Endometrial microvascular endothelial cells (primary cell): Measurements from ENCODE around the gene CDCA3. TPM values are rescaled to one million over a fixed set of nuclear protein-coding genes. Genes with fewer than 3 reads are reported as not detected.
"Not testable (repeated sequence)": the region's sequence is repeated elsewhere in the genome, so short reads cannot be mapped to it uniquely, and the experiment has no call there.

Experiments used
- in situ Hi-C: cut with HindIII; loops from 2 replicates; pipeline ENCODE4 v1.10.0; 2017; ENCODE audit warnings: low sequenced_read_pairs, low pct_unique_long_range_greater_than_20kb; ENCODE audit errors: inconsistent ontology term
- total RNA-seq: library from RNA; depleted of rRNA; stranded (reverse); fragments of >200 nt; gene quantifications from one replicate; pipeline ENCODE4 v1.2.3, GENCODE V29; 2015; ENCODE audit errors: inconsistent ontology term

CDCA3 gene
- total RNA-seq, 1 donor from 2014 or later, result 50.0 TPM

DNA sequence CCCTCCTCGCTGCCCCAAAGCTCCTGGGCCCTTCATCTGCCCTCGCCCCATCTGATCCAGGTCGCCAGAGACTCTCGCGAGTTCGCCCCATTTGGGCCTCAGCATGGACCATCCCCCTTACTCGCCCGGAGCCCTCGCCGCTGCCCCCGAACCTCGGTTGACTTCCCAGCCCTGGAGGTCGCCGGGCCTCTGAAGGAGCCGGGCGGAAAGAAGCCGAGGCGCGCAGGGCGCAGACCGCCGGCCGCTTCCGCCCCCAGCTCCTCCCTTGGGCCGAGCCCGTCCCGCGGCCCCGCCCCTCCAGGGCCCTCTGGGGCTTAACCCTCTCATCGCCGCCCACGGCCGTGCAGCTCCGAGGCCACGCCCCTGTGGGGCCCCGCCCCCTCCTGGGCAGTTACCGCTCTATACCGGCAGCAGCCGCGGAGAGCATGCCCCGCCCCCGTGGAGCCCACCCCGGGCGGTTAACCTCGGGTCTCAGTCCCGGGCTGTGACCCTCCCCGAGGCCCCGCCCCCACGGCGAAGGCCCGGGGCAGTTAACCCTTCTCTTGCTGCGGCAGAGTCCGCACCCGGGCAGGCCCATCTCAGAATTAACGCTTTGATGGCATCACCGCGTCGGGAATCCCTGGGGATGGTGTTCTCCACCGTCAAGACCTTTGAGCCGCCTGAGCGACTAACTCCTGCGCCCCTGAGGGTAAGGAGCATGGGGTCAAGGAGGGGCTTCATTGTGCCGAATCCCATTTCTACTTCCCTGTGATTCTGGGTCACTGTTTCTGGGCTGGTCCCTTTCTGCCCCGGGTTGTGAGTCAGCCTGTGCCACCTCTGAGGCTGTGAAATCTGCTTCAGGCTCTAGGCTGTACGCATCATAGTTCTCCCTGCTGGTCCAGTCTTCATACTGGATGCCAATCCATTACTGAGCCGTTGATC is 22.3 kb upstream of the CDCA3 start, which contains the start of gene SPSB2:
SPSB2 (minus strand) TSS at position 210 of the 921 bp plus-strand sequence. CDS start 402 bp downstream, outside the sequence.
- in situ Hi-C loops, result no loop called here

DNA sequence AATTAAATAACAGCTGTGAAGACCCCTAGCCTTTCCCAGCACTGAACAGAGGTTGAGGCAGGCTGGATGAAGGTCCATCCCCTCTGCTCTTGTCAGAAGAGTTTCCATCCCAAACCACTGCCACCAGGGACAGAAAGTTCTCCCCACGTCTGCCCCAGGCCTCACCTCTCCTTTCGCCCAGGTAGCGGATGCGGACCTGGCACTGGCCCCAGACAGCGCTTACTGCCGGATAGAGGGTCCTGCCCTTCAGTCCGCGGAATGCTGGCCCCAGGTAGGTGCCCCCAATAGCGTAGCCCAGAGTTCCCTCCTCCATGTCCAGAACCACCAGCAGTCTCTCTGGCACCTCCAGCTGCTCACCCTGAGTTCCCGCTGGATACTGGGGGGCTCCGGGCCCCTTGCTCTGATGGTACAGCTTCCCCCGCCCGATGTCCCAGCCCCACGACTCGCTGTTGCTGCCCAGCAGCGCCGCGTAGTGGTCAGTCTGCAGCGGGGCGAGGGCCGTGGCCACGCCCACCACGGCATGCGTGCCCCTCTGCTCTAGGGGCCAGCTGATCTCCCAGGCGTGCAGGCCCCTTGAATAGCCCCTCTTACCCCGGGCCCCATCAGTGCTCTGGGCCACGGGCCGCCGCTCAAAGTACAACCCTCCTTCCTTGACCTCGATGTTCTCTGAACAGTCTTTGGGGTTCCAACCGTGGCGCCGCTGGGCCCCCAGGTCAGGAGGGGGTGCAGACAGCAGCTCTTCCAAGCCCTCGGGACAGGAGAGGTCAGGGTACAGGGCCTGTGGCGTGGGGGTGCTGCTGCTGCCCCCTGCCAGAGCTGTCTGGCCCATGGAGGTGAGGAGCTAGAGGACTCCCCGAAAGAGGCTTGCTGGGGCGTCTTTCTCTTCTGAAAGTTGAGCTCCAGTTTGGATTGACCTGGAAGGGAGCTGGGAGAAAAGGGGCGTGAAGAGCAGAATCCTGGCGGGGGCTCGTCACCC is 21.3 kb upstream of the CDCA3 start:
- in situ Hi-C loops, result no loop called here

DNA sequence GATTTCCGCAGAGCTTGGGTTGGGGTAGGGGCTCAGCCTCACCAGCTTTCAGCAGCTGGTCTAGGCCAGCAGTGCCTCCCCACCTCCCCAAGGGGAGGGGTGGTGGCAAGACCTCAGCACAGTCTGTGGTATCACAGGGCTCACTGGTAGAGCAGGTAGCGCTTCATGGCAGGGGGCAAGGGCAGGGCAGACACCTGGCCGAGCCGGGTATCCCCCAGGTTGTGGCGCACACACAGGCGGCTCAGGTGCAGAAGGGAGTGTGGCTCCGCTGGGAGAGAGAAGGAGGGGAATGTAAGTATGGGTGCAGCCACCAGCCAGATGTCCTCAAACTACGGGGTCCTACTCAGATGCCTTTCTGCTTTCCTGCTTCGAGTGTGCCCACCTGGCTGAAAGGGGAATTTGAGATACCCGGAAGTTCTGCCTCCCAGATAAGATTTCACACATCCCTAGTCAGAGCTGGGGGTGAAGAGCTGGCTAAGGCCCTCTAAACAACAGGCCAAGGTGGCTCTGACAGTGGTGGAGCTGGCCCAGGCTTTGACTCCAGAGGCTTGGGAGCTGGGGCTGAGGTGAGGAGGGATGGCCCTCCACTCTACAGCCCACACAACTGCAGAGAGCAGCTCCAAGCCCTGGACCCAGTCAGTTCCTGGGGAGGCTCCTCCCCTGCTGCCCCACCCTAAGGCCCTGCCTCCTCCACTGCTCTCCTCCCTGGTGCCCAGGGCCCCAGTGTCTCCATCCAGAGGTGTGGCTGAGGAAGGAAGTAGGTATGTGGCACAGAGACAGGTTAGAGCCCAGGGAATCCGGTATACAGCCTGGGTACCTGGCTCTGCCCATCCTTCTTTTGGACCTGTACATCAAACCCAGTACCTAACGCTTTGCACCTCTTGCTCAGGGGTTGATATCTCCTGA is 20.2 kb upstream of the CDCA3 start:
- in situ Hi-C loops, result no loop called here

GRCh38 chr12:6870304-6870703 is 19.2 kb upstream of the CDCA3 start:
- in situ Hi-C loops, result not testable (repeated sequence)

- in situ Hi-C loops, result no loop called here
Measured at GRCh38 chr12:6869049-6870021, 18.2 kb upstream of the CDCA3 start.

DNA sequence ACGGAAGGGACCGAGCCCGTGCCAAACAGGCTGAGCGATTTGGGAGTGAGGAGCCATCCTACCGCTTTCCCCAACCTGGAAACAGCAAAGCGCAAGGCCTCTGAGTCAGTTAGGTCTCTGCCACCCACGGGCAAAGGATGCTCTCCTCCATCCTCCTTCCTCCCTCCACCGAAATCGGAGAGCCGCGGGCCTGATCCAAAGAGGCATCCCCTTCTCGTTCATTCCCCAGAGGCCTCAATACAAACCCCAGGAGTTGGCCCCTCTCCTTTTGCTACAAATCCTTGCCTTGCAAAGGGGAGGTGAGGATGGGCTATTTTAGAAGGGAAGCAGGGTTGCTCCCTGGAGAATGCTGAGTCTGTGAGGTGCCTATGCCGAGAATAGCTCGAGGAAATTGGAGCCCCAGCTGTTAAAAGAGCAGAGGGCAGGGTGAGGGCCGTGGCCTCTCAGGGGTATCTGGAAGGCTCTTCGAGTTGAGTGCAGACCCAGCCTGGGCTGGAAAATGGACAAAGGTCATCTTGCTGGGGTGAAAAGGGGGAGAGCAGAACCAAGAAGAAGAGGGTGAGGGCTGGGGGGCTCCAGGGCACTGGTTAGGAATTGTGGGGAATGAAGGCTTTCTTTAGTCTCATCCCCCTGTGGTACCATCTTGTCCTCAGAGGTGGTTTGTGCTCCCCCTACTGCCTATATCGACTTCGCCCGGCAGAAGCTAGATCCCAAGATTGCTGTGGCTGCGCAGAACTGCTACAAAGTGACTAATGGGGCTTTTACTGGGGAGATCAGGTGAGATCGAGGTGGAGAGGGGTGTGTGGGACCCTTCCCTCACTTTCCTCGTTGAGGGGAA is 17.3 kb upstream of the CDCA3 start:
- in situ Hi-C loops, result no loop called here

DNA sequence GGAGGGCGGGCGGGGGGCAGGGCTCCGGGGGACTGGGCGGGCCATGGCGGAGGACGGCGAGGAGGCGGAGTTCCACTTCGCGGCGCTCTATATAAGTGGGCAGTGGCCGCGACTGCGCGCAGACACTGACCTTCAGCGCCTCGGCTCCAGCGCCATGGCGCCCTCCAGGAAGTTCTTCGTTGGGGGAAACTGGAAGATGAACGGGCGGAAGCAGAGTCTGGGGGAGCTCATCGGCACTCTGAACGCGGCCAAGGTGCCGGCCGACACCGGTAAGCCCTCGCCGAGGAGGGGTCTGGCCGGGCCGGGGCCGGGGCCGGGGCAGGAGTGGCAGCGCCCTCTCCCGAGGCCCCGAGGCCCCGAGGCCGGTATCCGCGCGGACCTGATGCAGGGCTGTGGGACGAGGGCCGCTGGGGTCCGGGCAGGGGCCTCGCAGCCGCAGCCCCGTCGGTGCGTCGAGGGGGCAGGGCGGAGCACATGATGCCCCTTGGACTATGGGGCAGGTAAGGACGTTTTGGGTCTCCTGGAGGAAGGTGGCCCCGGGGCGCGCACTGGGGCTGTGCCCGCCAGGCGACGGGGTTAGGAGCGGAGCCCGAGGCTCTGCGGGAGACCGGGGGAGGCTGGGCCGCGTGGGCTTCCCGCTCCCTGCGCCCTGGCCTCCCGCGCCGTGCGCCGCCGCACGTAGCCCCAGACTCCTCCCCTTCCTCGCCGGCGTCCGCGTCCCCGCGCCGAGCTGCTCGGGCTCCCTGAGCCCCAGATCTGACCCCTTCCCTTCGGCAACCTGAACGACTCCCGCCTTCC is 16.5 kb upstream of the CDCA3 start, which contains the start of gene TPI1:
TPI1 (plus strand) TSS at position 119 of the 798 bp plus-strand sequence; CDS start at position 155, 36 bp downstream.
- in situ Hi-C loops, result no loop called here

DNA sequence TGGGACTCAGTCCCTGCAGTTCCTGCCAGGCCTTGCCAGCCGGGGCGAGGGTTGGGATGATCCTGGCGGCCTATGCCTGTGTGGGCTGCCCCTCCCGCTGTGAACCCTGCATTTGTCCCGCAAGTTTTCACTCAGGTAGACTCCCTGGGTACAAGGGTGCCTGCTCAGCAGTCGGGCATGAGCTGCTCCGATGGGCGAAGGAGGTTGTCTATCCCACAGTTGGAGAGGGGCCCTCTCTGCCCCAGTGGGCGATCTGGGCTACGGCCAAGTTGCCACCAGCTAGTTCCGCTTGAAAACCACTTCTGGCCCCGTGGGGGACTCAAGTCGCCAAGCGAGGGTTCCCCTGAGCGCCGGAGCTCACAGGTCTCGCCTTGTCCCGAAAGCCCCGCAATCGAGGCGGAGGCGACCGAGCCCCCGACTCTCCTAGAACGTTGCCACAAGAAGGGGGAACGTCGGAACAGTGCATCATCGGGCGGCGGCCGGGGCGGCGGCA is 15.9 kb upstream of the CDCA3 start:
- in situ Hi-C loops, result no loop called here

DNA sequence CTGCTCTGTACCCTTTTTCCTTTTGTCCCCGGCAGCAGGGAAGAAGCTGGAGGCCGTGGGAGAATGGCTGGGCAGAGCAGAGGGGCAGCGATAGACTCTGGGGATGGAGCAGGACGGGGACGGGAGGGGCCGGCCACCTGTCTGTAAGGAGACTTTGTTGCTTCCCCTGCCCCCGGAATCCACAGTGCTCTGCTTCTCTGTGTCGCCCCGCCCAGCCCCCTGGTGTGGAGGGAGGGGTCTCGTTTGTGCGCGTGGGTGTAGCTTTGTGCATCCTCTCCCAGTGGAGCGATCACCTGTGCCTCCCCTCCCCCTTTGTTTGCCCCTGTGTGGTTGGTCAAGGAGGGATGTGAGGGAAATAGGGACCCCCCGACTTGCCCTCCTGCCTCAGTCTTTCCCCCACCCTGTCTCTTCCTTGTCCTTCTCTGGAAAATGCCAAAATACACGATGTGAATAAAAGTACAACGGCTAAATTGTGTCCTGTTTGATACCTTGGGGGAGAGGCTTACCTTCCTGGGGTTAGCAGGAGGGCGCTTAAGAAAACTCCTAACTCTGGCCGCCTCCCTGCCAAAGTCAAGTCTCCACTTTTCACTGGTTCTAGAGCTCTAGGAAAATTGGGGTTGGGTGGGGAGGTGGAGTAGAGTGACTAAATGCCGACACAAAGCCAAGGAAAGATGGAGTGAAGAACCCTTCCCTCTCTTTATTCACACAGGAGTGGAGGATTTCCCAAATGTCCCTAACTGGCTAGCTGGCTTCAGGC is 15.3 kb upstream of the CDCA3 start:
- in situ Hi-C loops, result no loop called here

DNA sequence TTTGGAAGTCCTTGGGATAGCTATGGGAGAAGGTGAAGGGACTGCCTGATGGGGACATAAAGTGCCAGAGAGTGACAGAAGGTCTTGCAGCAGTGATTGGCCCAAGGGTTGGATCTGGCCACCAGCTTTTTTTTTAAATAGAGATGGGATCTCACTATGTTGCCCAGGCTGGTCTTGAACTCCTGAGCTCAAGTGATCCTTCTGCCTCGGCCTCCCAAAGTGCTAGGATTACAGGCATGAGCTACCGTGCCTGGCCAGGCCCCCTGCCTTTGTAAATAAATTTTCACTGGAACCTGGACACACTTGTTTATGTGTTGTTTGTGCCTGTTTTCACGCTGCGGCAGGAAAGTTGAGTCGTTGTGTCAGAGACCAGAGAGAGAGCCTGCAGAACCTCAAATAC is 14.2 kb upstream of the CDCA3 start:
- in situ Hi-C loops, result not testable (repeated sequence)

DNA sequence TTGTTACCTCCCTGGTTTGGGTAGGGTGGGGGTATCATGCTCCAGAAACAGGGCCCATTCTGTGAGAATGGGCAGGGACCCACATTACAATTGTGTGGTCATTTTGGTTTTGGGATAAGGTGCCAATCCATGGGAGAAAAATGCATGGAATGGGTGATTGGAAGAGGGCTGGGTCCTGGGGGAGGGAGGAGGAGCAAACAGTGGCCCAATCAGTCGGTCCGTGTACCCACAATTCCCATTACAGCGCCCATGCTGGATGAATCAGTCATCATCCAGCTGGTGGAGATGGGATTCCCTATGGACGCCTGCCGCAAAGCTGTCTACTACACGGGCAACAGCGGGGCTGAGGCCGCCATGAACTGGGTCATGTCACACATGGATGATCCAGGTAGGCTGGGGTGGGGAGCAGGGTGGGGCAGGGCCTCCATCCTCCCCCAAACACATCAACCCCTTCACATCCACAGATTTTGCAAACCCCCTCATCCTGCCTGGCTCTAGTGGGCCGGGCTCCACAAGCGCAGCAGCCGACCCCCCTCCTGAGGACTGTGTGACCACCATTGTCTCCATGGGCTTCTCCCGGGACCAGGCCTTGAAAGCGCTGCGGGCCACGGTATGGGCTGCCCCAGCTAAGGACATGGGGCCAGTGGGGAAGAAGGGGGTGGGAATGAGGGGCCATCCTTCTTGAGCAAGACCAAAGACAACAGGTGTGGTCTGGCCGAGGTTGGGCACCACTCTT is 12.7 kb upstream of the CDCA3 start:
- in situ Hi-C loops, result no loop called here

- in situ Hi-C loops, result no loop called here
Measured at GRCh38 chr12:6863033-6863432, 11.9 kb upstream of the CDCA3 start.

DNA sequence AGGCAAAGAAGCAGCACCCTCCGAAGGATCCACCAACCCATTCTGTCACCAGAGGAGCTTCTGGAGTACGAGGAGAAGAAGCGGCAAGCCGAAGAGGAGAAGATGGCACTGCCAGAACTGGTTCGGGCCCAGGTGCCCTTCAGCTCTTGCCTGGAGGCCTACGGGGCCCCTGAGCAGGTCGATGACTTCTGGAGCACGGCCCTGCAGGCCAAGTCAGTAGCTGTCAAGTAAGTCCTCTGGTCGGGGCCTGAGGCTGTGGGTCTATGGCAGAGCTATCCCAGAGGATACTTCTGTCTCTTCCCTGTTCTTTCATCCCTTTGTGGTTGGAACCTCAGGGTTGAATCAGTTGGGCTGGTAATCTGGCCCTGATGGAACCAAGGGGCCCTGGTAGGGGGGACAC is 10.3 kb upstream of the CDCA3 start:
- in situ Hi-C loops, result no loop called here

GRCh38 chr12:6860942-6861341 is 9.9 kb upstream of the CDCA3 start:
- in situ Hi-C loops, result no loop called here
